H1 (cell line): ENCODE results near the gene LAMA3. TPM values are rescaled to one million over a fixed set of nuclear protein-coding genes. Genes with fewer than 3 reads are reported as not detected.

Experiments
- CTCF ChIA-PET: fragments of 300-600 bp; sonication (Branson Sonifier 250); formaldehyde crosslinking; loops from one replicate; lab custom pipeline; 2021; ENCODE audit not compliant: partially characterized antibody; lab: Charles Lee
- POLR2A ChIA-PET: fragments of 300-600 bp; sonication (Branson Sonifier 250); formaldehyde crosslinking; loops from one replicate; lab custom pipeline; 2021; ENCODE audit warnings: inconsistent platforms; ENCODE audit not compliant: partially characterized antibody; lab: Charles Lee
- DNase-seq, 2 experiments: peaks; one replicate each; pipeline versions ENCODE4 v3.0.0 to v3.0.0-alpha.2; 2010 to 2022; ENCODE audit warnings: low spot score in 2 of 2, low read depth in 1 of 2, mixed read lengths in 1 of 2
- FAIRE-seq: peaks from 2 replicates; lab custom pipeline; 2011; peaks lifted over from hg19 to GRCh38; lab: Jason Lieb, UNC
- H2AFZ ChIP-seq: 2 replicates; pipeline ENCODE4 v1.8.1; 2012; ENCODE audit warnings: low read length, inconsistent platforms
- H2AK5ac ChIP-seq: 2 replicates; pipeline ENCODE4 v1.6.1; 2013; ENCODE audit warnings: low read depth, low read length
- H2BK120ac ChIP-seq: replicated peaks from 2 replicates; pipeline ENCODE3; 2013; ENCODE audit warnings: low read depth, low read length, inconsistent platforms
- H2BK12ac ChIP-seq: 2 replicates; pipeline ENCODE4 v1.6.1; 2013; ENCODE audit warnings: low read depth, low read length
- H2BK15ac ChIP-seq: 2 replicates; pipeline ENCODE4 v1.6.1; 2013; ENCODE audit warnings: low read length
- H2BK20ac ChIP-seq: 2 replicates; pipeline ENCODE4 v1.6.1; 2013; ENCODE audit warnings: low read length
- H2BK5ac ChIP-seq: 2 replicates; pipeline ENCODE4 v1.6.1; 2013; ENCODE audit warnings: low read depth, low read length
- H3K14ac ChIP-seq: 2 replicates; pipeline ENCODE4 v1.6.1; 2013; ENCODE audit warnings: inconsistent platforms; ENCODE audit not compliant: insufficient read length
- H3K18ac ChIP-seq: 2 replicates; pipeline ENCODE4 v1.6.1; 2013; ENCODE audit warnings: low read length; ENCODE audit errors: extremely low read depth
- H3K23ac ChIP-seq: 2 replicates; pipeline ENCODE4 v1.6.1; 2013; ENCODE audit warnings: inconsistent platforms; ENCODE audit not compliant: insufficient read length
- H3K23me2 ChIP-seq: 2 replicates; pipeline ENCODE4 v1.6.1; 2013; ENCODE audit warnings: low read depth, low read length
- H3K27ac ChIP-seq: 2 replicates; pipeline ENCODE4 v1.6.1; 2011; ENCODE audit warnings: low read depth, low read length, inconsistent platforms
- H3K27me3 ChIP-seq, 4 experiments: replicated peaks in 1 of 4; 1 replicate in 1 of 4; 2 replicates in 3 of 4; pipeline versions ENCODE4 v1.6.1 to v1.8.1; 2011 to 2013; ENCODE audit warnings: low read length in 3 of 4, mild to moderate bottlenecking in 3 of 4, inconsistent platforms in 2 of 4, mixed read lengths in 2 of 4, moderate library complexity in 1 of 4; ENCODE audit not compliant: control insufficient read depth in 3 of 4, insufficient read depth in 3 of 4; ENCODE audit errors: extremely low read depth in 1 of 4
- H3K36me3 ChIP-seq, 4 experiments: 2 replicates each; pipeline versions ENCODE4 v1.6.1 to v1.8.1; 2011 to 2013; ENCODE audit warnings: mild to moderate bottlenecking in 4 of 4, low read length in 3 of 4, moderate library complexity in 2 of 4, control low read depth in 1 of 4, inconsistent platforms in 1 of 4; ENCODE audit not compliant: insufficient read depth in 4 of 4, control insufficient read depth in 2 of 4
- H3K4ac ChIP-seq: replicated peaks from 2 replicates; pipeline ENCODE3; 2013; ENCODE audit warnings: low read length, low read depth, mixed read lengths, inconsistent platforms; ENCODE audit not compliant: insufficient read length
- H3K4me1 ChIP-seq, 4 experiments: replicated peaks in 1 of 4; 1 replicate in 1 of 4; 2 replicates in 3 of 4; pipeline versions ENCODE4 v1.6.1 to v1.8.1; 2011 to 2013; ENCODE audit warnings: low read length in 3 of 4, inconsistent platforms in 2 of 4, mixed read lengths in 1 of 4; ENCODE audit not compliant: insufficient read depth in 4 of 4, control insufficient read depth in 3 of 4
- H3K4me2 ChIP-seq, 2 experiments: 2 replicates each; pipeline versions ENCODE4 v1.6.1 to v1.8.1; 2011 to 2013; ENCODE audit warnings: low read depth in 2 of 2, low read length in 2 of 2, control low read depth in 1 of 2, inconsistent platforms in 1 of 2, mild to moderate bottlenecking in 1 of 2; ENCODE audit not compliant: insufficient read depth in 1 of 2
- H3K4me3 ChIP-seq, 4 experiments: fragments of 200-600, 300-600 bp in 1 of 4; sonication (generic), shearing (Covaris generic), sonication (Bioruptor Twin) in 1 of 4; 2 replicates each; pipeline versions ENCODE4 v1.5.1 to v1.8.1; 2011 to 2016; ENCODE audit warnings: low read length in 4 of 4, low read depth in 3 of 4, control low read depth in 2 of 4, inconsistent platforms in 2 of 4, mild to moderate bottlenecking in 2 of 4, mixed read lengths in 1 of 4, moderate library complexity in 1 of 4; ENCODE audit not compliant: insufficient read depth in 2 of 4; ENCODE audit errors: extremely low read depth in 1 of 4
- H3K56ac ChIP-seq: replicated peaks from 2 replicates; pipeline ENCODE3; 2013; ENCODE audit warnings: low read depth, mild to moderate bottlenecking, mixed read lengths, low read length, inconsistent platforms; ENCODE audit not compliant: insufficient read length
- H3K79me1 ChIP-seq: 2 replicates; pipeline ENCODE4 v1.6.1; 2013; ENCODE audit warnings: low read depth, low read length, control low read depth
- H3K79me2 ChIP-seq, 2 experiments: 2 replicates each; pipeline versions ENCODE4 v1.6.1 to v1.8.1; 2012 to 2013; ENCODE audit warnings: low read length in 2 of 2, mild to moderate bottlenecking in 2 of 2, inconsistent platforms in 1 of 2; ENCODE audit not compliant: insufficient read depth in 2 of 2, control insufficient read depth in 1 of 2
- H3K9ac ChIP-seq, 4 experiments: replicated peaks in 1 of 4; 1 replicate in 1 of 4; 2 replicates in 3 of 4; pipeline versions ENCODE4 v1.6.1 to v1.8.1; 2011 to 2013; ENCODE audit warnings: low read depth in 3 of 4, low read length in 3 of 4, control low read depth in 2 of 4, mild to moderate bottlenecking in 2 of 4, moderate library complexity in 2 of 4, inconsistent platforms in 1 of 4; ENCODE audit errors: extremely low read depth in 1 of 4
- H3K9me3 ChIP-seq, 2 experiments: 2 replicates each; pipeline versions ENCODE4 v1.6.1 to v1.8.1; 2012 to 2013; ENCODE audit warnings: mild to moderate bottlenecking in 2 of 2, moderate library complexity in 2 of 2, control low read depth in 1 of 2, inconsistent platforms in 1 of 2, low read depth in 1 of 2, low read length in 1 of 2, mixed read lengths in 1 of 2; ENCODE audit not compliant: insufficient read depth in 2 of 2
- H4K20me1 ChIP-seq, 2 experiments: replicated peaks in 1 of 2; 2 replicates each; pipeline versions ENCODE3 to v1.8.1; 2011 to 2013; ENCODE audit warnings: inconsistent platforms in 2 of 2, low read length in 2 of 2, mild to moderate bottlenecking in 1 of 2; ENCODE audit not compliant: insufficient read depth in 2 of 2, control insufficient read depth in 1 of 2
- H4K5ac ChIP-seq: 2 replicates; pipeline ENCODE4 v1.6.1; 2013; ENCODE audit warnings: low read length, low read depth, mixed read lengths, inconsistent platforms; ENCODE audit not compliant: insufficient read length
- H4K8ac ChIP-seq: 2 replicates; pipeline ENCODE4 v1.8.0; 2013; ENCODE audit warnings: mild to moderate bottlenecking, moderate library complexity, low read length, inconsistent platforms; ENCODE audit not compliant: insufficient read depth; ENCODE audit errors: extremely low read depth
- H4K91ac ChIP-seq: replicated peaks from 2 replicates; pipeline ENCODE3; 2013; ENCODE audit warnings: low read length, mixed read lengths, inconsistent platforms; ENCODE audit not compliant: insufficient read length
- BACH1 ChIP-seq: IDR thresholded peaks from 2 replicates; pipeline ENCODE4 v1.6.1; 2012; ENCODE audit warnings: low read length, improper control_type of control experiment
- BCL11A ChIP-seq, 2 experiments: IDR thresholded peaks; one replicate each; pipeline ENCODE4 v1.6.1; 2011; ENCODE audit warnings: low read depth in 2 of 2, low read length in 2 of 2, mild to moderate bottlenecking in 2 of 2
- CBX5 ChIP-seq: fragments of 300-800, 300-1000 bp; sonication (generic); IDR thresholded peaks from 2 replicates; pipeline ENCODE4 v1.7.1; 2016; ENCODE audit warnings: antibody characterized with exemption, low read length, low read depth
- CEBPB ChIP-seq: IDR thresholded peaks from 2 replicates; pipeline ENCODE4 v1.6.1; 2012; ENCODE audit warnings: low read depth, low read length
- CHD1 ChIP-seq: IDR thresholded peaks from 2 replicates; pipeline ENCODE4 v1.6.1; 2012; ENCODE audit warnings: low read depth, low read length, improper control_type of control experiment
- FOSL1 ChIP-seq: IDR thresholded peaks from 2 replicates; pipeline ENCODE4 v1.6.1; 2011; ENCODE audit warnings: mild to moderate bottlenecking, low read depth, low read length, moderate library complexity; ENCODE audit not compliant: insufficient read depth
- HDAC2 ChIP-seq, 2 experiments: fragments of 300-600 bp in 1 of 2; sonication (generic) in 1 of 2; IDR thresholded peaks; 2 replicates each; pipeline ENCODE4 v1.6.1; 2011 to 2012; ENCODE audit warnings: low read depth in 2 of 2, low read length in 2 of 2, mild to moderate bottlenecking in 2 of 2, moderate library complexity in 2 of 2, borderline replicate concordance in 1 of 2, inconsistent platforms in 1 of 2
- MAFK ChIP-seq: IDR thresholded peaks from 2 replicates; pipeline ENCODE4 v1.6.1; 2012; ENCODE audit warnings: low read depth, mild to moderate bottlenecking, improper control_type of control experiment, low read length
- PHF8 ChIP-seq: fragments of 200-600 bp; sonication (generic); conservative IDR thresholded peaks from 2 replicates; pipeline ENCODE4 v1.7.1; 2012; ENCODE audit warnings: low read depth, mild to moderate bottlenecking, inconsistent platforms, low read length, moderate library complexity
- RAD21 ChIP-seq, 2 experiments: IDR thresholded peaks in 1 of 2; conservative IDR thresholded peaks in 1 of 2; 2 replicates each; pipeline ENCODE4 v1.6.1; 2011; ENCODE audit warnings: low read depth in 2 of 2, low read length in 2 of 2, improper control_type of control experiment in 1 of 2, inconsistent platforms in 1 of 2, mild to moderate bottlenecking in 1 of 2, moderate library complexity in 1 of 2
- SRF ChIP-seq: IDR thresholded peaks from 2 replicates; pipeline ENCODE4 v1.6.1; 2011; ENCODE audit warnings: mild to moderate bottlenecking, low read depth, low read length, moderate library complexity
- SUZ12 ChIP-seq: fragments of 200-600 bp; sonication (generic); IDR thresholded peaks from 2 replicates; pipeline ENCODE4 v1.6.1; 2012; ENCODE audit warnings: mild to moderate bottlenecking, inconsistent platforms, low read length, moderate library complexity, mixed read lengths
- WGBS, 2 experiments: shearing (Covaris generic) in 1 of 2; methylation state at CpG; one replicate each; pipeline versions ENCODE4 v1.1.6 to v1.1.7; 2013 to 2015; ENCODE audit warnings: low lambda C conversion rate in 2 of 2, mixed read lengths in 2 of 2, inconsistent platforms in 1 of 2, low coverage in 1 of 2, missing lambda C conversion rate in 1 of 2; ENCODE audit not compliant: insufficient replicate concordance in 2 of 2, insufficient coverage in 1 of 2, insufficient read length in 1 of 2; ENCODE audit errors: extremely low coverage in 1 of 2, missing lambda C conversion rate in 1 of 2; 5-methylcytosine and 5-hydroxymethylcytosine counted together
- polyA plus RNA-seq, 7 experiments: library from polyadenylated mRNA; depleted of rRNA in 3 of 7; stranded (reverse) in 5 of 7; unstranded in 2 of 7; fragments of >200 nt in 5 of 7; fragments of 200-250 nt in 2 of 7; gene quantifications; 1 replicate in 5 of 7; 2 replicates in 1 of 7; 4 replicates in 1 of 7; pipeline versions ENCODE4 v1.2.1 to v1.2.3, GENCODE V29; 2011 to 2013; ENCODE audit warnings: missing spikeins in 2 of 7, mixed read lengths in 2 of 7
- total RNA-seq: library from RNA; stranded (reverse); fragmentation: NEBNext Ultra II Directional; extraction: Animal tissue kit (Norgen Biotek cat#: 25700); gene quantifications from 2 replicates; pipeline ENCODE4 v1.2.1, GENCODE V29; 2021
- TF ChIP-seq, protein P1 (sequence below): IDR thresholded peaks from 2 replicates; pipeline ENCODE4 v1.6.1; 2012; ENCODE audit warnings: inconsistent platforms

LAMA3 gene
- total and polyA plus RNA-seq, 2 of the 8 experiments (the other 6 are each of a cell fraction or from before 2014, with no cell fraction given) = 0.76 to 5.0 TPM

- no peaks in the 10 kb centered on the region for H3K79me2 ChIP-seq
- no peak overlapping the region for H2BK5ac ChIP-seq
- FAIRE-seq = no peak
- no peaks in the 10 kb centered on the region for H3K23me2 ChIP-seq
- no peak overlapping the region for H3K4me2 ChIP-seq
- no peaks in the 10 kb centered on the region for H3K27me3 ChIP-seq
- H2BK12ac ChIP-seq = no peak overlapping the region
- H3K36me3 ChIP-seq = no peaks in the 10 kb centered on the region
- H2AK5ac ChIP-seq = no peak overlapping the region
- no peak overlapping the region for H4K8ac ChIP-seq
- no peaks in the 10 kb centered on the region for H4K20me1 ChIP-seq
- H3K23ac ChIP-seq = no peak overlapping the region
- H2BK120ac ChIP-seq = no peak overlapping the region
- DNase-seq = no peak
- H3K4me3 ChIP-seq = no peak overlapping the region
- no peak overlapping the region for H3K9ac ChIP-seq
- H3K9me3 ChIP-seq = no peaks in the 10 kb centered on the region
- no peak overlapping the region for H2BK20ac ChIP-seq
- no peak overlapping the region for H4K5ac ChIP-seq
- H3K18ac ChIP-seq = no peak overlapping the region
- H3K56ac ChIP-seq = no peak overlapping the region
- WGBS, 2 experiments = 90% methylated on average over 8 of the region's 8 CpGs; no CpG with 5 or more reads in 1 of the 2 experiments
- H2AFZ ChIP-seq = no peak overlapping the region
- H3K14ac ChIP-seq = no peak overlapping the region
- H3K4ac ChIP-seq = no peak overlapping the region
- ChIA-PET CTCF (interaction anchor here (1.7 to 3.3 kb wide), 2 partner anchors 10 to 14 kb away, joined by 6 to 13 read pairs; no protein-coding TSS in a partner anchor), POLR2A (no interaction called here)
- H3K79me1 ChIP-seq = no peaks in the 10 kb centered on the region
- H3K4me1 ChIP-seq = no peaks in the 10 kb centered on the region
- H3K27ac ChIP-seq = no peak overlapping the region
- H2BK15ac ChIP-seq = no peak overlapping the region
- H4K91ac ChIP-seq = no peak overlapping the region
- no peak for TF ChIP-seq CBX5
- TF ChIP-seq FOSL1 = no peak
- TF ChIP-seq SUZ12 = no peak
- TF ChIP-seq RAD21 (IDR thresholded peaks at IDR 0.05 in 1 of 2, conservative IDR thresholded peaks at IDR 0.05 in 1 of 2; ENCODE audit: low read depth in 2 of 2, low read length in 2 of 2) = no peak
- no peak for TF ChIP-seq BACH1
- TF ChIP-seq HDAC2 (IDR thresholded peaks at IDR 0.05; ENCODE audit: borderline replicate concordance in 1 of 2, low read depth in 2 of 2, low read length in 2 of 2) = no peak
- no peak for TF ChIP-seq CHD1
- no peak for TF ChIP-seq SRF
- TF ChIP-seq MAFK = no peak
- TF ChIP-seq, protein P1, sequence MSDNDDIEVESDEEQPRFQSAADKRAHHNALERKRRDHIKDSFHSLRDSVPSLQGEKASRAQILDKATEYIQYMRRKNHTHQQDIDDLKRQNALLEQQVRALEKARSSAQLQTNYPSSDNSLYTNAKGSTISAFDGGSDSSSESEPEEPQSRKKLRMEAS = no peak
- no peak for TF ChIP-seq BCL11A (IDR thresholded peaks at IDR 0.05; ENCODE audit: low read depth in 2 of 2, low read length in 2 of 2)
- no peak for TF ChIP-seq PHF8
- TF ChIP-seq CEBPB = no peak
Observed at GRCh38 chr18:23932385-23933067, 243.3 kb downstream of the LAMA3 start.
